Skin of body (tissue), 2 donors: ENCODE data around the gene FUT2. TPM values are rescaled to one million over a fixed set of nuclear protein-coding genes. Genes with fewer than 3 reads are reported as not detected.
"Not testable (repeated sequence)": the region's sequence is repeated elsewhere in the genome, so short reads cannot be mapped to it uniquely, and the experiment has no call there.

Experiments used
- DNase-seq: peaks from one replicate; lab custom pipeline; 2025; lab: John Stamatoyannopoulos, UW
- total RNA-seq: library from RNA; depleted of rRNA; stranded (reverse); fragments of >200 nt; gene quantifications from one replicate; pipeline ENCODE4 v1.2.3, GENCODE V29; 2014

The FUT2 gene
- 0.59 TPM for total RNA-seq

GRCh38 chr19:48695743-48696352 is at the start of gene FUT2:
FUT2 (plus strand) TSS chr19:48695971; CDS start chr19:48702957, 6,986 bp downstream.
- no peak for DNase-seq

GRCh38 chr19:48646001-48646721 is 49.6 kb upstream of the FUT2 start, which contains the start of gene CA11:
CA11 (minus strand) TSS chr19:48646187; CDS start chr19:48645632, 555 bp downstream.
- peak; percentile 84 for DNase-seq

- no peak for DNase-seq
Measured at GRCh38 chr19:48646722-48647216, 49.0 kb upstream of the FUT2 start.

- DNase-seq = no peak
Measured at GRCh38 chr19:48648134-48648533, 47.6 kb upstream of the FUT2 start.

- DNase-seq = no peak
Measured at GRCh38 chr19:48650974-48651682, 44.6 kb upstream of the FUT2 start.

GRCh38 chr19:48651683-48652048 is 44.1 kb upstream of the FUT2 start:
- DNase-seq = no peak

- peak; percentile 12 for DNase-seq
Measured at GRCh38 chr19:48654299-48655059, 41.3 kb upstream of the FUT2 start.

- DNase-seq = peak; percentile 46
Measured at GRCh38 chr19:48656840-48657474, 38.8 kb upstream of the FUT2 start.

- DNase-seq = not testable (repeated sequence)
Measured at GRCh38 chr19:48657828-48658227, 37.9 kb upstream of the FUT2 start.

- DNase-seq = no peak
Measured at GRCh38 chr19:48658483-48658882, 37.3 kb upstream of the FUT2 start.

GRCh38 chr19:48659768-48660167 is 36.0 kb upstream of the FUT2 start:
- no peak for DNase-seq

GRCh38 chr19:48660852-48661710 is 34.7 kb upstream of the FUT2 start:
- peak; percentile 90 for DNase-seq

- no peak for DNase-seq
Measured at GRCh38 chr19:48661711-48662090, 34.1 kb upstream of the FUT2 start.

- no peak for DNase-seq
Measured at GRCh38 chr19:48663667-48664066, 32.1 kb upstream of the FUT2 start.

- no peak for DNase-seq
Measured at GRCh38 chr19:48664476-48664875, 31.3 kb upstream of the FUT2 start.

- no peak for DNase-seq
Measured at GRCh38 chr19:48665786-48666185, 30.0 kb upstream of the FUT2 start.

- no peak for DNase-seq
Measured at GRCh38 chr19:48668332-48668731, 27.4 kb upstream of the FUT2 start.

GRCh38 chr19:48668761-48669160 is 27.0 kb upstream of the FUT2 start:
- no peak for DNase-seq

- DNase-seq = no peak
Measured at GRCh38 chr19:48669903-48670668, 25.7 kb upstream of the FUT2 start.
